Bronchial epithelial cell (primary cell): Measurements from ENCODE around the gene TACR2. TPM values are rescaled to one million over a fixed set of nuclear protein-coding genes. Genes with fewer than 3 reads are reported as not detected.
"Not testable (repeated sequence)": the region's sequence is repeated elsewhere in the genome, so short reads cannot be mapped to it uniquely, and the experiment has no call there.

Experiments used
- DNase-seq: peaks from one replicate; pipeline ENCODE4 v3.0.0-alpha.2; 2010; ENCODE audit warnings: low read depth
- FAIRE-seq: peaks from 2 replicates; lab custom pipeline; 2011; peaks lifted over from hg19 to GRCh38; lab: Jason Lieb, UNC
- H3K27me3 ChIP-seq: 2 replicates; pipeline ENCODE4 v1.5.1; 2011; ENCODE audit warnings: low read length; ENCODE audit not compliant: control insufficient read depth, insufficient read depth
- H3K36me3 ChIP-seq: 2 replicates; pipeline ENCODE4 v1.5.1; 2011; ENCODE audit warnings: low read length; ENCODE audit not compliant: control insufficient read depth, insufficient read depth
- H3K4me3 ChIP-seq: 2 replicates; pipeline ENCODE4 v1.5.1; 2011; ENCODE audit warnings: mild to moderate bottlenecking, low read depth, low read length, control low read depth
- total RNA-seq: library from RNA; depleted of rRNA; stranded (reverse); fragments of >200 nt; gene quantifications from 2 replicates; pipeline ENCODE4 v1.2.1, GENCODE V29; 2014
- TF ChIP-seq, protein P1 (sequence below): IDR thresholded peaks from 2 replicates; pipeline ENCODE4 v1.5.1; 2011; ENCODE audit warnings: mild to moderate bottlenecking, moderate library complexity, low read length, control low read depth, inconsistent platforms; ENCODE audit not compliant: insufficient read depth, severe bottlenecking

Gene TACR2
- total RNA-seq, 1 donor from 2014 or later, result under 0.01 TPM

DNA sequence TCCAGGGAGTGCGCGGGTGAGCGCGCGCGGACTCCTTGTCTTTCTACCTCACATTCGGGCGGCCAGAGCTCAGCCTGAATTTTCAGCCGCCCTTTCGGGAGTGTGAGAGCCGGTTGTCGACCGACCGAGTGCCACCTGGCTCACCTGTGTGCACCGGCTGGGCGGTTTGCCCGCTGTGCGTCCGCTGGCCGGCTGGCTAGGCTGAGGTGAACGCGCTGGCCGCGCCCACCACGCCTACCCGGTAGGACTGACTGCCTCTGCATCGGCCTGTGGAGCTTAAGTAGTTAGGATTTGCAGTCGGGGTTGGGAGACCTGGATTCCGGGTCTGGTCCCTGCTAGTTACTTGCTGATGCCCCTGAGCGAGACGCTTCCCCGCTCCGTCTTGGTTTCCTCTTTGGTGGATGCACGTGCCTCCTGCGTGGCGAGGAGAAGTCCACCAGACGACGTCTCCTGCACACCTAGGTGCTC lies 35.1 kb upstream of the TACR2 start:
- no peaks in the 10 kb centered on the region for H3K27me3 ChIP-seq
- DNase-seq (no peak), FAIRE-seq (no peak)
- peak overlapping the region; percentile 54 for H3K4me3 ChIP-seq
- no peaks in the 10 kb centered on the region for H3K36me3 ChIP-seq
- TF ChIP-seq, protein P1, sequence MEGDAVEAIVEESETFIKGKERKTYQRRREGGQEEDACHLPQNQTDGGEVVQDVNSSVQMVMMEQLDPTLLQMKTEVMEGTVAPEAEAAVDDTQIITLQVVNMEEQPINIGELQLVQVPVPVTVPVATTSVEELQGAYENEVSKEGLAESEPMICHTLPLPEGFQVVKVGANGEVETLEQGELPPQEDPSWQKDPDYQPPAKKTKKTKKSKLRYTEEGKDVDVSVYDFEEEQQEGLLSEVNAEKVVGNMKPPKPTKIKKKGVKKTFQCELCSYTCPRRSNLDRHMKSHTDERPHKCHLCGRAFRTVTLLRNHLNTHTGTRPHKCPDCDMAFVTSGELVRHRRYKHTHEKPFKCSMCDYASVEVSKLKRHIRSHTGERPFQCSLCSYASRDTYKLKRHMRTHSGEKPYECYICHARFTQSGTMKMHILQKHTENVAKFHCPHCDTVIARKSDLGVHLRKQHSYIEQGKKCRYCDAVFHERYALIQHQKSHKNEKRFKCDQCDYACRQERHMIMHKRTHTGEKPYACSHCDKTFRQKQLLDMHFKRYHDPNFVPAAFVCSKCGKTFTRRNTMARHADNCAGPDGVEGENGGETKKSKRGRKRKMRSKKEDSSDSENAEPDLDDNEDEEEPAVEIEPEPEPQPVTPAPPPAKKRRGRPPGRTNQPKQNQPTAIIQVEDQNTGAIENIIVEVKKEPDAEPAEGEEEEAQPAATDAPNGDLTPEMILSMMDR, result no peak

DNA sequence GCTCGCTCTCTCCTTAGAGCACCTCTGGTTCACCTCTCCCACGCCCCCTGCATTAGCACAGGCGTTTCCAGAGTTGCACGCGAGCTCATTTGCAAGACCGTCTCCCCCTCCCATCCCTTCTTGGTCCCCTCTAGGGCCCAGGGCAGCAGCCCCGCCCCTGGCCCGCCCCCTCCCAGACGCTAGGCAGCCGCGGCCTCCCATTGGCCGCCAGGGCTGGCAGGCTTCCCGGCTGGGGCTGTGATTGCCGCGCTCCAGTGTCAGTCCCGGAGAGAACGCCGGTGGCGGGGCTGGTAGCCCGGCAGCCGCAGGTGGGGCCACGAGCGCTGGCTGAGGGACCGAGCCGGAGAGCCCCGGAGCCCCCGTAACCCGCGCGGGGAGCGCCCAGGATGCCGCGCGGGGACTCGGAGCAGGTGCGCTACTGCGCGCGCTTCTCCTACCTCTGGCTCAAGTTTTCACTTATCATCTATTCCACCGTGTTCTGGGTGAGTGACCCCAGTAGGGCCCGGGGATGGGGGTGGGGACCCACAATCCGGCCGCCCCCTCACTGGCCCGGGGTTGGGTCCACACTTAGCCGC lies 34.6 kb upstream of the TACR2 start, which contains the start of gene TSPAN15:
Gene TSPAN15, plus strand, starts transcription at position 257 of the 575 bp plus-strand sequence. Its CDS starts 130 bp downstream, at position 387.
- FAIRE-seq, result no peak

DNA sequence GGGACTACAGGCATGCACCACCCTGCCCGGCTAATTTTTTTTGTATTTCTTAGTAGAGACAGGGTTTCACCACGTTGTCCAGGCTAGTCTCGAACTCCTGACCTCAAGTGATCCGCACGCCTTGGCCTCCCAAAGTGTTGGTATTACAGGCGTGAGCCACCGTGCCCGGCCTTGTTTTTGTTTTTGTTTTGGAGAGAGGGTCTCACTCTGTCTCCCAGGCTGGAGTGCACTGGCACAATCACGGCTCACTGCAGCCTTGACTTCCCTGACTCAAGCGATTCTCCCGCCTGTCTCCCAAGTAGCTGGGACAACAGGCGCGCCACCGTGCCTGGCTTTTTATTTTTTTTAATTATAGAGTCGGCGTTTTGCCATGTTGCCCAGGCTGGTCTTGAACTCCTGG lies 33.7 kb upstream of the TACR2 start:
- H3K27me3 ChIP-seq, DNase-seq, FAIRE-seq, H3K4me3 ChIP-seq, H3K36me3 ChIP-seq: not testable (repeated sequence)

More for the DNA sequence above, 34.6 kb upstream of the TACR2 start, which contains the start of gene TSPAN15:
- DNase-seq, result peak; percentile 66
- no peaks in the 10 kb centered on the region for H3K27me3 ChIP-seq
- H3K36me3 ChIP-seq, result no peaks in the 10 kb centered on the region
- TF ChIP-seq, protein P1, result no peak
- peak within 1 kb of the TSS; percentile 54 for H3K4me3 ChIP-seq

DNA sequence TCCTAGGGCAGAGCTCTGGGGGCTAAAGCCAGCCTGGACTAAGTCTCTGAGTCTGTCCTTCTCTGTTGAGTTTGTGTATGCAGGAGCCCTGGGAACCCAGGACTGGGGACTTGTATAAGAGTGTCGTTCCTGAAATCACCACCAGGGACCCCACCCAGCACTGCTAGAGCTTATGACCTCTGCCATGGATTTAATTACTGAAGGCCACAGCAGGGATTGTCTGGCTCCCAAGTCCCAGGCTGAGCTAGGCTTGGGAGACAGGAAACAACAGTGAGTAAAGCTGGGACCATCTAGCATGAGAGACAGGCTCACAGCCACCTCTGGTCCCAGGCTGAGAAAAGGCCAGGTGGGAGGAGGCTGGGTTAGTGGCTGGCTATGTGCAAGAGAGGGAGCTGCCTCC lies 33.1 kb upstream of the TACR2 start:
- Histone ChIP-seq H3K4me3 (no peak overlapping the region), H3K36me3 (no peaks in the 10 kb centered on the region), H3K27me3 (no peaks in the 10 kb centered on the region)
- FAIRE-seq (no peak), DNase-seq (peak; percentile 60)
- TF ChIP-seq, protein P1, result peak; percentile 64

DNA sequence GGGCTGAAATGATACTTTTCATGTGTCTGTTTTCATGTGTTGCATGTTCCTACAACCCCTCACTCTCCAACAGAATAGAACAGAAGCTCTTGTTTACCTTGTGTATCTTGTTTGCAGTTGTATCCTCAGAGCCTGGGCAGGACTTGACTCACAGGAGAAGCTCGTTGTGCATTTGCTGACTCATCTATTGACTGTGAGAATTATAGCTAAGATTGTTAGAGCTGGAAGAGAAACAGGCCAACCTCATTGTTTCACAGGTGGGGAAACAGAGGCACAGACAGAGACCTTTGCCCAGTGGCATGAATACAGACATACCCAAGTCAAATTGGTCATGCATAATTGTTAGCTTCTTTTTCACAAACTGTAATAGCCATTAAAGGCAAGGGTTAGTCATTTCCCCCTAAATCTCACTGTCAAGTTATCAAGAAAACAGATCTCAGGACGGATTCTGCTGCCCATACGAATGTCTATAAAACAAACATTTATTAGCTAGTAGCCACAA lies 30.0 kb upstream of the TACR2 start:
- DNase-seq (peak; percentile 92), FAIRE-seq (no peak)
- TF ChIP-seq, protein P1, result no peak

DNA sequence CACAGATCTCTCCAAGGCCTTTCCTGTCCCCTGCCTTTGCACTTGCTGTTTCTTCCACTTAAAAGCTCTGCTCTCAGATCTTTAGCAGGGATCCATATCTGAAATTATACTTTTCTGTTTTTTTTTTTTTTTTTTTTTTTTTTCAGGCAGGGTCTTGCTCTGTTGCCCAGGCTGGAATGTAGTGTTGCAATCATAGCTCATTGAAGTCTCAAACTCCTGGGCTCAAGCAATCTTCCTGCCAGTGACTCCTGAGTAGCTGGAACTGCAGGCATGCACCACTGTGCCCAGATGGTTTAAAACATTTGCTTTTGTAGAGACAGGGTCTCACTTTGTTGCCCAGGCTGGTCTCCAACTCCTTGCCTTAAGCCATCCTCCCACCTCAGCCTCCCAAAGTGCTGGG lies 29.5 kb upstream of the TACR2 start:
- FAIRE-seq (no peak), DNase-seq (peak; percentile 41)
- TF ChIP-seq, protein P1, result no peak
- Histone ChIP-seq H3K36me3 (peaks cover 2% of the 10 kb centered on the region), H3K4me3 (no peak overlapping the region), H3K27me3 (no peaks in the 10 kb centered on the region)

More for the DNA sequence above, 30.0 kb upstream of the TACR2 start:
- no peaks in the 10 kb centered on the region for H3K36me3 ChIP-seq
- no peaks in the 10 kb centered on the region for H3K27me3 ChIP-seq
- H3K4me3 ChIP-seq, result no peak overlapping the region
